GM12864 (cell line): ENCODE data around the gene GALNTL6.

Source experiments
- DNase-seq: peaks from one replicate; pipeline ENCODE4 v3.0.0-alpha.2; 2011; ENCODE audit warnings: low read depth
- H3K4me3 ChIP-seq: 2 replicates; pipeline ENCODE4 v1.5.1; 2011; ENCODE audit warnings: mild to moderate bottlenecking, low read depth, low read length, control low read depth
- TF ChIP-seq, protein P1 (sequence below): IDR thresholded peaks from 2 replicates; pipeline ENCODE4 v1.5.1; 2011; ENCODE audit warnings: low read depth, mild to moderate bottlenecking, moderate library complexity, low read length, control low read depth, inconsistent platforms; ENCODE audit errors: missing control alignments

The GALNTL6 gene

GRCh38 chr4:172143605-172144314 is 330.6 kb downstream of the GALNTL6 start:
- no peak overlapping the region for H3K4me3 ChIP-seq
- DNase-seq: no peak
- TF ChIP-seq, protein P1, sequence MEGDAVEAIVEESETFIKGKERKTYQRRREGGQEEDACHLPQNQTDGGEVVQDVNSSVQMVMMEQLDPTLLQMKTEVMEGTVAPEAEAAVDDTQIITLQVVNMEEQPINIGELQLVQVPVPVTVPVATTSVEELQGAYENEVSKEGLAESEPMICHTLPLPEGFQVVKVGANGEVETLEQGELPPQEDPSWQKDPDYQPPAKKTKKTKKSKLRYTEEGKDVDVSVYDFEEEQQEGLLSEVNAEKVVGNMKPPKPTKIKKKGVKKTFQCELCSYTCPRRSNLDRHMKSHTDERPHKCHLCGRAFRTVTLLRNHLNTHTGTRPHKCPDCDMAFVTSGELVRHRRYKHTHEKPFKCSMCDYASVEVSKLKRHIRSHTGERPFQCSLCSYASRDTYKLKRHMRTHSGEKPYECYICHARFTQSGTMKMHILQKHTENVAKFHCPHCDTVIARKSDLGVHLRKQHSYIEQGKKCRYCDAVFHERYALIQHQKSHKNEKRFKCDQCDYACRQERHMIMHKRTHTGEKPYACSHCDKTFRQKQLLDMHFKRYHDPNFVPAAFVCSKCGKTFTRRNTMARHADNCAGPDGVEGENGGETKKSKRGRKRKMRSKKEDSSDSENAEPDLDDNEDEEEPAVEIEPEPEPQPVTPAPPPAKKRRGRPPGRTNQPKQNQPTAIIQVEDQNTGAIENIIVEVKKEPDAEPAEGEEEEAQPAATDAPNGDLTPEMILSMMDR: no peak

GRCh38 chr4:172147687-172148086 is 334.5 kb downstream of the GALNTL6 start:
- no peak overlapping the region for H3K4me3 ChIP-seq
- TF ChIP-seq, protein P1: no peak
- DNase-seq: no peak

DNA sequence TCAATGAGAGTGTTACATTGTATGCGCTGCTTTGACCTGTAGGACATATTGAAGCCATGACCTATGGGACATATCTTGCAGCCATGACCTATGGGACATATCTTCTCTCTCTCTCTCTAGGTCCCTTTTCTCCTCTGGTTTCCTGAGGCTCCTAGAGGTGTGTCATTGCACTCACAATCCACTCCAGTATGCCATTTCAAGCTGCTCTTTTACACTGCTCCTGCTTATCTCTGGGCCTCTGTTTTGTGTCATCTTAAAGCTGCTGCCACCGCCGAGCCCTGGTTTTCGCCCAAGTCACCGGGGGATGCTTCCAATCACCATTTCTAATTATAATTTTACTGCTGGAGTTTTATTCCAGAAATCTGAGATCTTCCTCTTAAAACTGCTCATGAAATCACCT is 336.1 kb downstream of the GALNTL6 start:
- DNase-seq: no peak

DNA sequence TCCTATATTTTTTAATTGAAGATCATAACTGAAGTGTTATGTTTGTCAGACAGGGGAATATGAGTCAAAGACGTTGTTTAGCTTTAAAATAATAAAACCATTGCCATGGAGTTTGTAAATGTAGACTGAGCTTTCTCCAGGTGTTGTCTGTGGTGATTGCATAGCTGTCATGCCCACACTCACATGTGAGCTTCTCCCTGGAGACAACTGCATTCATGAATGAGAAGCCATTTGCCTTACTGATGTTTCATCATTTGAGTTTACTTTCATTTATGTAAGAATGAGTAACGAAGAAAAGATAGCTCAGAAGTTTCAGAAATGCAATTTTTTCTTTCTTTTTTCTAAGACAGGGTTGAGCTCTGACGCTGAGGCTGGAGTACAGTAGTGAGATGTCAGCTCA is 339.1 kb downstream of the GALNTL6 start:
- TF ChIP-seq, protein P1: no peak
- no peak overlapping the region for H3K4me3 ChIP-seq
- DNase-seq: no peak

More for the DNA sequence above, 336.1 kb downstream of the GALNTL6 start:
- TF ChIP-seq, protein P1: no peak
- H3K4me3 ChIP-seq: no peak overlapping the region

DNA sequence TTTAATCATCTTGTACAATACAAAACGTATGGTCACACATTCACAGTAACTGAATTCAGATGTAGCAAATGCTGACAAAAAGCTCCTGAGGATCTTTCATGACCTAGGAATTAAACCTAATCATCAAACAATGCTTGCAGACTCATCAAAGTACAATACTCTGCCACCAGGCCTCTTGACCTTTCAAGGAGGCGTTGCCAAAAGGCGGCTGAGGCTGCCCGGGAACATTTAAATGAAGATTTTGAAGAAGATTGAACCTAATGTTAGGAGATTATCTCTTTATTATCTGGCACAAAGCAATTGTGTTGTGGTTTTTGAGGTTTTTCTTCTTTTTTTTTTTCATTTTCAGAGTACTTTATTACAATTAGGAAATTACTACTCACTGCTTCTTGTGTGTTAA is 340.5 kb downstream of the GALNTL6 start:
- TF ChIP-seq, protein P1: no peak
- DNase-seq: no peak
- no peak overlapping the region for H3K4me3 ChIP-seq

- DNase-seq: no peak
- H3K4me3 ChIP-seq: no peak overlapping the region
- TF ChIP-seq, protein P1: no peak
These were observed 342.7 kb downstream of the GALNTL6 start for GRCh38 chr4:172155838-172156345.

- no peak overlapping the region for H3K4me3 ChIP-seq
- no peak for DNase-seq
- TF ChIP-seq, protein P1: no peak
These were observed 344.7 kb downstream of the GALNTL6 start for GRCh38 chr4:172157946-172158345.
